Thyroid gland (tissue), 4 donors: ENCODE measurements around the gene ICOS. TPM values are rescaled to one million over a fixed set of nuclear protein-coding genes. Genes with fewer than 3 reads are reported as not detected.
"Not testable (repeated sequence)": the region's sequence is repeated elsewhere in the genome, so short reads cannot be mapped to it uniquely, and the experiment has no call there.

Source experiments
- DNase-seq, 2 donors: peaks; one replicate each; pipeline ENCODE4 v3.0.0-alpha.2; 2019
- H3K27ac ChIP-seq, 3 donors: fragments of 200-600 bp; sonication (generic); 1 replicate in 2 of 3; 2 replicates in 1 of 3; pipeline ENCODE4 v1.5.1; 2016 to 2019; ENCODE audit warnings: mild to moderate bottlenecking in 1 of 3, moderate library complexity in 1 of 3
- H3K27me3 ChIP-seq: fragments of 200-600 bp; sonication (generic); one replicate; pipeline ENCODE4 v1.5.1; 2019
- H3K36me3 ChIP-seq, 2 donors: fragments of 200-600 bp; sonication (generic); one replicate each; pipeline ENCODE4 v1.5.1; 2016 to 2019
- H3K4me1 ChIP-seq, 2 donors: fragments of 200-600 bp; sonication (generic); one replicate each; pipeline ENCODE4 v1.5.1; 2017 to 2019
- H3K4me3 ChIP-seq, 3 donors: fragments of 200-600 bp; sonication (generic); replicated peaks in 1 of 3; 1 replicate in 2 of 3; 2 replicates in 1 of 3; pipeline ENCODE4 v1.5.1; 2016; ENCODE audit warnings: mild to moderate bottlenecking in 1 of 3
- H3K9me3 ChIP-seq: fragments of 200-600 bp; sonication (generic); one replicate; pipeline ENCODE4 v1.5.1; 2017
- POLR2A ChIP-seq, 2 donors: fragments of 450-650 bp; IDR thresholded peaks; one replicate each; pipeline ENCODE4 v1.6.1; 2017; ENCODE audit warnings: antibody characterized with exemption in 2 of 2, mild to moderate bottlenecking in 2 of 2, moderate library complexity in 1 of 2
- WGBS, 2 donors: methylation state at CpG; one replicate each; pipeline ENCODE4 v1.1.5; 2017; 5-methylcytosine and 5-hydroxymethylcytosine counted together
- intact Hi-C: fragments of 100-400 bp; cut with DNase I; formaldehyde crosslinking; loops from one replicate; pipeline ENCODE4 v1.15.1; 2023
- total RNA-seq, 4 donors: library from RNA; depleted of rRNA; stranded (reverse); fragments of >200 nt; gene quantifications; one replicate each; pipeline ENCODE4 v1.2.3, GENCODE V29; 2016
- TF ChIP-seq, protein P1 (sequence below), 6 experiments: fragments of 200-600 bp in 3 of 6; fragments of 450-650 bp in 3 of 6; sonication (generic) in 3 of 6; IDR thresholded peaks; one replicate each; pipeline ENCODE4 v1.5.1; 2016 to 2019; ENCODE audit warnings: antibody characterized with exemption in 6 of 6, mild to moderate bottlenecking in 2 of 6, inconsistent platforms in 1 of 6, moderate library complexity in 1 of 6

ICOS gene
- total RNA-seq, 4 donors from 2014 or later: 0.59 to 1.2 (median 1.0) TPM; not detected in 1

- no peaks in the 10 kb centered on the region for H3K27me3 ChIP-seq
- H3K36me3 ChIP-seq: no peaks in the 10 kb centered on the region
- no peaks in the 10 kb centered on the region for H3K4me1 ChIP-seq
- TF ChIP-seq POLR2A (IDR thresholded peaks at IDR 0.05): no peak
- TF ChIP-seq, protein P1, sequence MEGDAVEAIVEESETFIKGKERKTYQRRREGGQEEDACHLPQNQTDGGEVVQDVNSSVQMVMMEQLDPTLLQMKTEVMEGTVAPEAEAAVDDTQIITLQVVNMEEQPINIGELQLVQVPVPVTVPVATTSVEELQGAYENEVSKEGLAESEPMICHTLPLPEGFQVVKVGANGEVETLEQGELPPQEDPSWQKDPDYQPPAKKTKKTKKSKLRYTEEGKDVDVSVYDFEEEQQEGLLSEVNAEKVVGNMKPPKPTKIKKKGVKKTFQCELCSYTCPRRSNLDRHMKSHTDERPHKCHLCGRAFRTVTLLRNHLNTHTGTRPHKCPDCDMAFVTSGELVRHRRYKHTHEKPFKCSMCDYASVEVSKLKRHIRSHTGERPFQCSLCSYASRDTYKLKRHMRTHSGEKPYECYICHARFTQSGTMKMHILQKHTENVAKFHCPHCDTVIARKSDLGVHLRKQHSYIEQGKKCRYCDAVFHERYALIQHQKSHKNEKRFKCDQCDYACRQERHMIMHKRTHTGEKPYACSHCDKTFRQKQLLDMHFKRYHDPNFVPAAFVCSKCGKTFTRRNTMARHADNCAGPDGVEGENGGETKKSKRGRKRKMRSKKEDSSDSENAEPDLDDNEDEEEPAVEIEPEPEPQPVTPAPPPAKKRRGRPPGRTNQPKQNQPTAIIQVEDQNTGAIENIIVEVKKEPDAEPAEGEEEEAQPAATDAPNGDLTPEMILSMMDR (IDR thresholded peaks at IDR 0.05): no peak
- H3K27ac ChIP-seq: no peak overlapping the region
- no peak for DNase-seq
- intact Hi-C loops: no loop called here
- no peak overlapping the region for H3K4me3 ChIP-seq
- no peaks in the 10 kb centered on the region for H3K9me3 ChIP-seq
- WGBS, 2 donors: 78 to 85% methylated on average over 2 of the region's 2 CpGs
Observed at GRCh38 chr2:203960811-203961210, 24.2 kb downstream of the ICOS start.

GRCh38 chr2:203965190-203965589 is 28.6 kb downstream of the ICOS start:
- H3K4me1 ChIP-seq, DNase-seq, H3K27ac ChIP-seq, intact Hi-C loops, H3K27me3 ChIP-seq, H3K36me3 ChIP-seq, H3K4me3 ChIP-seq, H3K9me3 ChIP-seq: not testable (repeated sequence)
- WGBS, 2 donors: 66 to 73% methylated on average over 7 of the region's 7 CpGs

DNA sequence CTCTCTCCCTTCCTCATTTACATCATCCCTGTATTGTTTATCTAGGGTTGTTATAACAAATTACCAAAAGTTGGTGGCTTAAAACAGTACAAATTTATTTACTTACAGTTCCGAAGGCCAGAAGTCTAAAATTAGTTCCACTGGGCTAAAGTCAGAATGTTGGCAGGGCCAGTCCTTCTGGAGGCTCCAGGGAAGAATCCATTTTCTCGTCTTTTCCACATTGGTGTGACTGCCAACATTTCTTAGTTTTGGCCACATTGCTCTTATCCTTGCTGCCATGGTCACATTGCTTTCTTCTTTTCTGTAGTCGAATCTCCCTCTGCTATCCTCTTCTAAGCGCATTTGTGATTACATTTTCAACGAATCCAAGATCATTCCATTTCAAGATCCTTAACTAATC is 34.7 kb downstream of the ICOS start:
- no peak overlapping the region for H3K4me3 ChIP-seq
- no peak for DNase-seq
- intact Hi-C loops: no loop called here
- H3K9me3 ChIP-seq: no peaks in the 10 kb centered on the region
- no peaks in the 10 kb centered on the region for H3K27me3 ChIP-seq
- H3K4me1 ChIP-seq: no peaks in the 10 kb centered on the region
- H3K27ac ChIP-seq: no peak overlapping the region
- WGBS, 2 donors: 71 to 75% methylated on average over 5 of the region's 5 CpGs
- H3K36me3 ChIP-seq: no peaks in the 10 kb centered on the region
- TF ChIP-seq POLR2A (IDR thresholded peaks at IDR 0.05): no peak
- TF ChIP-seq, protein P1 (IDR thresholded peaks at IDR 0.05): no peak

- no peaks in the 10 kb centered on the region for H3K36me3 ChIP-seq
- H3K9me3 ChIP-seq: no peaks in the 10 kb centered on the region
- no peak overlapping the region for H3K4me3 ChIP-seq
- no peak for TF ChIP-seq POLR2A (IDR thresholded peaks at IDR 0.05)
- TF ChIP-seq, protein P1 (IDR thresholded peaks at IDR 0.05): no peak
- H3K27me3 ChIP-seq: no peaks in the 10 kb centered on the region
- DNase-seq: no peak
- H3K4me1 ChIP-seq: no peaks in the 10 kb centered on the region
- intact Hi-C loops: no loop called here
- no peak overlapping the region for H3K27ac ChIP-seq
Observed at GRCh38 chr2:203972066-203972465, 35.5 kb downstream of the ICOS start.

GRCh38 chr2:203973000-203973399 is 36.4 kb downstream of the ICOS start:
- intact Hi-C loops: no loop called here
- no peak for DNase-seq
- WGBS, 2 donors: 97 to 100% methylated on average over 2 of the region's 2 CpGs
- no peaks in the 10 kb centered on the region for H3K27me3 ChIP-seq
- H3K4me1 ChIP-seq: no peaks in the 10 kb centered on the region
- H3K27ac ChIP-seq: no peak overlapping the region
- H3K36me3 ChIP-seq: no peaks in the 10 kb centered on the region
- TF ChIP-seq, protein P1 (IDR thresholded peaks at IDR 0.05): no peak
- no peak for TF ChIP-seq POLR2A (IDR thresholded peaks at IDR 0.05)
- H3K9me3 ChIP-seq: no peaks in the 10 kb centered on the region
- no peak overlapping the region for H3K4me3 ChIP-seq

DNA sequence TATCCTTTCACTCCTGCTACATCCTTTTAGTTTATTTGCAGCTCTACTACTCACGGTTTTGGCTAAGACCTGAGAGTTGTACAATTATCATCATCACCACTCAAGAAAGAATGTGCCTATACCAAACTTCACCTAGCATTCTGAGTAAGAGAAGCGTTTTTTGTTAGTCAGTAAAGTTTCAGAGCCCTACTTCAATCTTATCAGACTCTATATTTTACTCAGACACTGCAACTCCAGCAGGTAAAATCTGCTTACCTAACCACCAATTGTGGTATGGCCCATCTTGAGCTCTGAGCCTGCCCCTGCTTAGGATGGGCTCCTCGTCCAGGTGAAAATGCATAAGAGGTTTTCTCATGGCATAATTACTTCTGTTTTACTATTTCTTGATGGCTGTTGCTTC is 37.1 kb downstream of the ICOS start:
- Histone ChIP-seq H3K27me3 (no peaks in the 10 kb centered on the region), H3K36me3 (no peaks in the 10 kb centered on the region), H3K27ac (no peak overlapping the region), H3K9me3 (no peaks in the 10 kb centered on the region), H3K4me3 (no peak overlapping the region), H3K4me1 (no peaks in the 10 kb centered on the region)
- no peak for TF ChIP-seq POLR2A (IDR thresholded peaks at IDR 0.05)
- TF ChIP-seq, protein P1 (IDR thresholded peaks at IDR 0.05): no peak
- no peak for DNase-seq
- intact Hi-C loops: no loop called here
- 76 to 82% methylated on average over 3 of the region's 3 CpGs for WGBS, 2 donors
